Measurements from ENCODE around the gene OR5D14. TPM values are rescaled to one million over a fixed set of nuclear protein-coding genes. Genes with fewer than 3 reads are reported as not detected.

The OR5D14 gene
- total and polyA plus RNA-seq, 9 of the 15 experiments (the other 6 are each of a cell fraction or from before 2014, with no cell fraction given): not detected

DNA sequence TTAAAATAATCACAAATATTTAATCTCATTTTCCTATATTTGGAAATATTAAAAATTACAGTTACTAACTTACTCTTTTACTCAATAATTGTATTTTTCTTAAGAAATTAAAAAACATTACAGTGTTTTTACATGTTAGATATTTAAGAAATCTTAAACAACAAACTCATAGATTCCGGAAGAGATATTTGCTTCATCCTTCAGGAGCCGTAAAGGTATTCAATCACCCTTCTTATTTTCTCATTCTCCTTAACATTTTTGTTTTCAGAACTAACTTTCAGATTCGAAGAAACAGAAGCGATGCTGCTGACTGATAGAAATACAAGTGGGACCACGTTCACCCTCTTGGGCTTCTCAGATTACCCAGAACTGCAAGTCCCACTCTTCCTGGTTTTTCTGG, 24.0 kb downstream of the OR5D14 start, which contains the start of gene OR5D18:
Gene OR5D18 (plus strand): TSS at position 301 of the 400 bp plus-strand sequence. CDS start 0 bp downstream, at position 301.
- Histone ChIP-seq H3K4me1 (replicated peaks in 1 of 2; ENCODE audit: control insufficient read depth in 2 of 2, insufficient read depth in 2 of 2, low read length in 2 of 2) (no peaks in the 10 kb centered on the region), H3K9ac (ENCODE audit: insufficient read depth in 1 of 2, low read depth in 2 of 2, low read length in 2 of 2) (no peak within 1 kb of the TSS), H3K27ac (ENCODE audit: extremely low read depth, low read depth, low read length) (no peak within 1 kb of the TSS), H3K4me3 (no peak within 1 kb of the TSS), H3K36me3 (ENCODE audit: control insufficient read depth, insufficient read depth, low read length) (no peaks in the 10 kb centered on the region), H3K4me2 (ENCODE audit: insufficient read depth, low read length) (no peak within 1 kb of the TSS), H4K20me1 (replicated peaks; ENCODE audit: control insufficient read depth, insufficient read depth, low read length) (no peaks in the 10 kb centered on the region), H2AFZ (ENCODE audit: low read depth, low read length) (no peak within 1 kb of the TSS), H3K79me2 (ENCODE audit: control insufficient read depth, insufficient read depth, low read length) (no peaks in the 10 kb centered on the region), H3K9me1 (ENCODE audit: control insufficient read depth, insufficient read depth, low read length) (no peaks in the 10 kb centered on the region), H3K27me3 (ENCODE audit: control insufficient read depth in 2 of 2, insufficient read depth in 2 of 2, low read length in 2 of 2) (no peaks in the 10 kb centered on the region), H3K9me3 (replicated peaks; ENCODE audit: control insufficient read depth, insufficient read depth, low read depth, low read length) (no peaks in the 10 kb centered on the region)
- no TSS peak for BruUV-seq (replicated peaks)
- ChIA-PET POLR2A (no interaction called here), CTCF (ENCODE audit: low intra/inter-chr PET ratio) (no interaction called here)
- intact Hi-C loops (cut with micrococcal nuclease) (no loop called here), in situ Hi-C loops (cut with MboI) (no loop called here)
- no peak for DNase-seq (ENCODE audit: extremely low read depth in 1 of 4, low spot score in 3 of 4)
- FAIRE-seq: no peak
- TF ChIP-seq ELF1 (tag; IDR thresholded peaks at IDR 0.05): no peak
- no peak for TF ChIP-seq JUN (IDR thresholded peaks at IDR 0.05; ENCODE audit: borderline replicate concordance, low read depth, low read length)
- no peak for TF ChIP-seq JUN (CRISPR knock-in tag; IDR thresholded peaks at IDR 0.05; ENCODE audit: borderline replicate concordance)
- TF ChIP-seq RFX1 (IDR thresholded peaks at IDR 0.05): no peak
- TF ChIP-seq MCM2 (IDR thresholded peaks at IDR 0.05; ENCODE audit: low read depth): no peak
- TF ChIP-seq MIER1 (IDR thresholded peaks at IDR 0.05; ENCODE audit: low read depth): no peak
- WGBS (ENCODE audit: insufficient coverage, low coverage, missing lambda C conversion rate): 6% methylated on average over 5 of the region's 5 CpGs
- ATAC-seq: no peak

DNA sequence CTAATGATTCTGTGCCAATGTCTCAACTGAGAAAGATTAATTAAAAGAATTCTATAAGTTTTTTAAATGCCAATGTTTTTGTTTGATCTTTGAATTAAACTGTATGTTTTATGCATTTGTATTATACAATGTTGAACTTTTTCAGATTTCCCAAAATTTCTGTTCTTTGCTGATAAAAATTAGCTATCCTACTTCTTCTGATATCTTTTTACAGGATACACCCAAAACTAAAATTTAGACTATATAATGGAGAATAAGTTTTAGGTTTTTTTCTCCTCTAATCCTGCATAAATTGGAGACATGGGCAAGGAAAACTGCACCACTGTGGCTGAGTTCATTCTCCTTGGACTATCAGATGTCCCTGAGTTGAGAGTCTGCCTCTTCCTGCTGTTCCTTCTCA, 31.6 kb downstream of the OR5D14 start, which contains the start of gene OR5L2:
Gene OR5L2 (plus strand): TSS at position 301 of the 400 bp plus-strand sequence. CDS start 0 bp downstream, at position 301.
- ATAC-seq (no peak), FAIRE-seq (no peak), DNase-seq (ENCODE audit: extremely low read depth in 1 of 4, low spot score in 3 of 4) (no peak)
- Histone ChIP-seq H3K4me2 (ENCODE audit: insufficient read depth, low read length) (no peak within 1 kb of the TSS), H3K9me3 (replicated peaks; ENCODE audit: control insufficient read depth, insufficient read depth, low read depth, low read length) (no peaks in the 10 kb centered on the region), H3K9me1 (ENCODE audit: control insufficient read depth, insufficient read depth, low read length) (no peaks in the 10 kb centered on the region), H3K79me2 (ENCODE audit: control insufficient read depth, insufficient read depth, low read length) (no peaks in the 10 kb centered on the region), H4K20me1 (replicated peaks; ENCODE audit: control insufficient read depth, insufficient read depth, low read length) (no peaks in the 10 kb centered on the region), H2AFZ (ENCODE audit: low read depth, low read length) (no peak within 1 kb of the TSS), H3K27ac (ENCODE audit: extremely low read depth, low read depth, low read length) (no peak within 1 kb of the TSS), H3K4me1 (replicated peaks in 1 of 2; ENCODE audit: control insufficient read depth in 2 of 2, insufficient read depth in 2 of 2, low read length in 2 of 2) (no peaks in the 10 kb centered on the region), H3K27me3 (ENCODE audit: control insufficient read depth in 2 of 2, insufficient read depth in 2 of 2, low read length in 2 of 2) (no peaks in the 10 kb centered on the region), H3K4me3 (no peak within 1 kb of the TSS), H3K36me3 (ENCODE audit: control insufficient read depth, insufficient read depth, low read length) (no peaks in the 10 kb centered on the region), H3K9ac (ENCODE audit: insufficient read depth in 1 of 2, low read depth in 2 of 2, low read length in 2 of 2) (no peak within 1 kb of the TSS)
- intact Hi-C loops (cut with micrococcal nuclease) (no loop called here), in situ Hi-C loops (cut with MboI) (no loop called here)
- TF ChIP-seq, protein P1, sequence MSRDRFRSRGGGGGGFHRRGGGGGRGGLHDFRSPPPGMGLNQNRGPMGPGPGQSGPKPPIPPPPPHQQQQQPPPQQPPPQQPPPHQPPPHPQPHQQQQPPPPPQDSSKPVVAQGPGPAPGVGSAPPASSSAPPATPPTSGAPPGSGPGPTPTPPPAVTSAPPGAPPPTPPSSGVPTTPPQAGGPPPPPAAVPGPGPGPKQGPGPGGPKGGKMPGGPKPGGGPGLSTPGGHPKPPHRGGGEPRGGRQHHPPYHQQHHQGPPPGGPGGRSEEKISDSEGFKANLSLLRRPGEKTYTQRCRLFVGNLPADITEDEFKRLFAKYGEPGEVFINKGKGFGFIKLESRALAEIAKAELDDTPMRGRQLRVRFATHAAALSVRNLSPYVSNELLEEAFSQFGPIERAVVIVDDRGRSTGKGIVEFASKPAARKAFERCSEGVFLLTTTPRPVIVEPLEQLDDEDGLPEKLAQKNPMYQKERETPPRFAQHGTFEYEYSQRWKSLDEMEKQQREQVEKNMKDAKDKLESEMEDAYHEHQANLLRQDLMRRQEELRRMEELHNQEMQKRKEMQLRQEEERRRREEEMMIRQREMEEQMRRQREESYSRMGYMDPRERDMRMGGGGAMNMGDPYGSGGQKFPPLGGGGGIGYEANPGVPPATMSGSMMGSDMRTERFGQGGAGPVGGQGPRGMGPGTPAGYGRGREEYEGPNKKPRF (IDR thresholded peaks at IDR 0.05; ENCODE audit: low read depth, low read length): no peak
- TF ChIP-seq CCAR2 (IDR thresholded peaks at IDR 0.05; ENCODE audit: low read depth, low read length): no peak
- no peak for TF ChIP-seq HOMEZ (CRISPR knock-in tag; IDR thresholded peaks at IDR 0.05)
- TF ChIP-seq TCFL5 (CRISPR knock-in tag; conservative IDR thresholded peaks at IDR 0.05): no peak
- no peak for TF ChIP-seq STAT5A (IDR thresholded peaks at IDR 0.05; ENCODE audit: borderline replicate concordance, low read length)
- CTCF ChIA-PET (ENCODE audit: low intra/inter-chr PET ratio): no interaction called here
- BruUV-seq (replicated peaks): no TSS peak
- POLR2A ChIA-PET: no interaction called here

All from K562 (cell line).